Thyroid gland (tissue), 4 donors: Measurements from ENCODE around the gene NKD1. TPM values are rescaled to one million over a fixed set of nuclear protein-coding genes. Genes with fewer than 3 reads are reported as not detected.
A peak's percentile ranks its signal among the peaks of the same experiment; 100 is the strongest.
"Not testable (repeated sequence)": the region's sequence is repeated elsewhere in the genome, so short reads cannot be mapped to it uniquely, and the experiment has no call there.

Source experiments
- DNase-seq, 2 donors: peaks; one replicate each; pipeline ENCODE4 v3.0.0-alpha.2; 2019
- H3K27ac ChIP-seq, 3 donors: fragments of 200-600 bp; sonication (generic); 1 replicate in 2 of 3; 2 replicates in 1 of 3; pipeline ENCODE4 v1.5.1; 2016 to 2019; ENCODE audit warnings: mild to moderate bottlenecking in 1 of 3, moderate library complexity in 1 of 3
- H3K27me3 ChIP-seq: fragments of 200-600 bp; sonication (generic); one replicate; pipeline ENCODE4 v1.5.1; 2019
- H3K36me3 ChIP-seq, 2 donors: fragments of 200-600 bp; sonication (generic); one replicate each; pipeline ENCODE4 v1.5.1; 2016 to 2019
- H3K4me1 ChIP-seq, 2 donors: fragments of 200-600 bp; sonication (generic); one replicate each; pipeline ENCODE4 v1.5.1; 2017 to 2019
- H3K4me3 ChIP-seq, 3 donors: fragments of 200-600 bp; sonication (generic); replicated peaks in 1 of 3; 1 replicate in 2 of 3; 2 replicates in 1 of 3; pipeline ENCODE4 v1.5.1; 2016; ENCODE audit warnings: mild to moderate bottlenecking in 1 of 3
- H3K9me3 ChIP-seq: fragments of 200-600 bp; sonication (generic); one replicate; pipeline ENCODE4 v1.5.1; 2017
- POLR2A ChIP-seq, 2 donors: fragments of 450-650 bp; IDR thresholded peaks; one replicate each; pipeline ENCODE4 v1.6.1; 2017; ENCODE audit warnings: antibody characterized with exemption in 2 of 2, mild to moderate bottlenecking in 2 of 2, moderate library complexity in 1 of 2
- WGBS, 2 donors: methylation state at CpG; one replicate each; pipeline ENCODE4 v1.1.5; 2017; 5-methylcytosine and 5-hydroxymethylcytosine counted together
- intact Hi-C: fragments of 100-400 bp; cut with DNase I; formaldehyde crosslinking; loops from one replicate; pipeline ENCODE4 v1.15.1; 2023
- total RNA-seq, 4 donors: library from RNA; depleted of rRNA; stranded (reverse); fragments of >200 nt; gene quantifications; one replicate each; pipeline ENCODE4 v1.2.3, GENCODE V29; 2016
- TF ChIP-seq, protein P1 (sequence below), 6 experiments: fragments of 200-600 bp in 3 of 6; fragments of 450-650 bp in 3 of 6; sonication (generic) in 3 of 6; IDR thresholded peaks; one replicate each; pipeline ENCODE4 v1.5.1; 2016 to 2019; ENCODE audit warnings: antibody characterized with exemption in 6 of 6, mild to moderate bottlenecking in 2 of 6, inconsistent platforms in 1 of 6, moderate library complexity in 1 of 6

NKD1 gene
- total RNA-seq, 4 donors from 2014 or later: 0.63 to 13.8 (median 1.1) TPM

DNA sequence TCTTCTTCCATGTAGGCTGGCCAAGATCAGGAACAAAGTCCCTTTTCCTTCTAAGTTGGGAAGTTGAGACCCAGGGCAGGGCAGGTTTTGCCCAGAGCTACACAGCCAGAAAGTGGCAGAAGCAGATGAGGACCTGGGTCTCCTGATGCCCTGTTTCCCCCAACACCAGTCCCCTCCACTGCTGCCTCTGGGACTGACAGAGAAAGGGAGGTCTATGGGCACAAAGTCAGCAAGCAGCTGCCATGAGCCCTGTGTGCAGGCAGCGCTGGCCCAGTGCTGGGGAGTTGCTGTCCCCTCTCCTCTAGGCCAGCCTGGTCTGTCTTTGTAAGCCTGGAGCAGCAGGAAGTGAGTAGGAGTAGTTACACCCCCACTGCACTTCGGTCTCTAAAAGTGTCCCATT, 46.9 kb upstream of the NKD1 start:
- WGBS, 2 donors: 79 to 88% methylated on average over 2 of the region's 2 CpGs
- intact Hi-C loops: no loop called here
- H3K4me1 ChIP-seq: no peaks in the 10 kb centered on the region
- H3K4me3 ChIP-seq: no peak overlapping the region
- no peaks in the 10 kb centered on the region for H3K27me3 ChIP-seq
- no peaks in the 10 kb centered on the region for H3K36me3 ChIP-seq
- no peaks in the 10 kb centered on the region for H3K9me3 ChIP-seq
- TF ChIP-seq, protein P1, sequence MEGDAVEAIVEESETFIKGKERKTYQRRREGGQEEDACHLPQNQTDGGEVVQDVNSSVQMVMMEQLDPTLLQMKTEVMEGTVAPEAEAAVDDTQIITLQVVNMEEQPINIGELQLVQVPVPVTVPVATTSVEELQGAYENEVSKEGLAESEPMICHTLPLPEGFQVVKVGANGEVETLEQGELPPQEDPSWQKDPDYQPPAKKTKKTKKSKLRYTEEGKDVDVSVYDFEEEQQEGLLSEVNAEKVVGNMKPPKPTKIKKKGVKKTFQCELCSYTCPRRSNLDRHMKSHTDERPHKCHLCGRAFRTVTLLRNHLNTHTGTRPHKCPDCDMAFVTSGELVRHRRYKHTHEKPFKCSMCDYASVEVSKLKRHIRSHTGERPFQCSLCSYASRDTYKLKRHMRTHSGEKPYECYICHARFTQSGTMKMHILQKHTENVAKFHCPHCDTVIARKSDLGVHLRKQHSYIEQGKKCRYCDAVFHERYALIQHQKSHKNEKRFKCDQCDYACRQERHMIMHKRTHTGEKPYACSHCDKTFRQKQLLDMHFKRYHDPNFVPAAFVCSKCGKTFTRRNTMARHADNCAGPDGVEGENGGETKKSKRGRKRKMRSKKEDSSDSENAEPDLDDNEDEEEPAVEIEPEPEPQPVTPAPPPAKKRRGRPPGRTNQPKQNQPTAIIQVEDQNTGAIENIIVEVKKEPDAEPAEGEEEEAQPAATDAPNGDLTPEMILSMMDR (IDR thresholded peaks at IDR 0.05): no peak
- TF ChIP-seq POLR2A (IDR thresholded peaks at IDR 0.05): no peak
- no peak for DNase-seq
- H3K27ac ChIP-seq: no peak overlapping the region

DNA sequence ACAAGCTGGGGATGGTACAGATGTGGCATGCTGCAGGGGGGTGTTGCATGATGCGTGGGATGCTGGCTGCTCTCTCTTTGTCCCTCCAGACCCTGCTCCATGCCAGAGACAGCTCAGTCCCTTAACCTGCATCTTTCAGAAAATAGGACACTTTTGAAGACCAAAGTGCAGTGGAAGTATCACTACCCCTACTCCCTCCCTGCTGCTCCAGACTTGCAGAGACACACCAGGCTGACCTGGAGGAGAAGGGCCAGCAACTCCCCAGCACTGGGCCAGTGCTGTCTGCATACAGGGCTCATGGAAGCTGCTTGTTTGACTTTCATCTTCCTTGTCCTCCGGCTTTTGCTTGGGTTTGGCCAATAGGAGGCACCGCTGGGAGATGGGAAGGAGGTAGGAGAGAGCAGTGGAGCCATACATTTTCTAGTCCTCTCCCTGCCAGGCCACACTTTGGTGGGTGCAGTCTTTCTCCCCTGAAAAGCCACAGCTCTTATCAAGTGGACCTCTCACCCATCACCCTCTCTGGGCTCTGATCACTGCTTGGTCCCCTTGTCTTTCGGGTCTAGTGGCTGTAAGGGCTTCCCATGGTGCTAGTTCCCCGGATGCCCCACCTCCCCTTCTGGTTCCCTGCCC, 46.1 kb upstream of the NKD1 start:
- Histone ChIP-seq H3K9me3 (no peaks in the 10 kb centered on the region), H3K36me3 (no peaks in the 10 kb centered on the region), H3K4me3 (no peak overlapping the region), H3K27ac (no peak overlapping the region), H3K27me3 (no peaks in the 10 kb centered on the region), H3K4me1 (no peaks in the 10 kb centered on the region)
- intact Hi-C loops: no loop called here
- WGBS, 2 donors: 89 to 96% methylated on average over 5 of the region's 5 CpGs
- TF ChIP-seq, protein P1 (IDR thresholded peaks at IDR 0.05): no peak
- no peak for TF ChIP-seq POLR2A (IDR thresholded peaks at IDR 0.05)
- DNase-seq: no peak

DNA sequence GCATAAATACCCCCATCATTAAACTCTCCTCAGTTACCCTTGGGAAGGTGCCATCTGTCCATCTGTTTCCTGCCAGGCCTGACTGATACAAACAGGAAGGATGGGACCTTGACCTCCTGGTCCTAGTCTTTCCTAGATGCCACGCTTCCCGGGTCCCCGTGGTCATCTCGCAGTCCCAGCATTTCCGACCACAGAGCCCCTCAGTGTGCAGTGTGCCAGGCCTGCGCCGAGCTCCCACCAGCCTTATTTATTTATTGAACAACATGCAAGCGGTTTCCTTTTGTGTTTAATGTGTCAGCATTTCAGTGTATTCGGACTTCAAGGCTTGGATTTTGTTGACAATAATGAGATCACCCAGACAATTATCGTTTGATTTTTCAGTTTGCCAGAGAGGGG, 45.6 kb upstream of the NKD1 start:
- H3K9me3 ChIP-seq: no peaks in the 10 kb centered on the region
- H3K27me3 ChIP-seq: no peaks in the 10 kb centered on the region
- no peak overlapping the region for H3K4me3 ChIP-seq
- no peak overlapping the region for H3K27ac ChIP-seq
- peak in 1 of 2 donors; percentile 5 for DNase-seq
- intact Hi-C loops: no loop called here
- no peaks in the 10 kb centered on the region for H3K4me1 ChIP-seq
- TF ChIP-seq, protein P1 (IDR thresholded peaks at IDR 0.05): no peak
- TF ChIP-seq POLR2A (IDR thresholded peaks at IDR 0.05): no peak
- 65 to 76% methylated on average over 10 of the region's 10 CpGs for WGBS, 2 donors
- no peaks in the 10 kb centered on the region for H3K36me3 ChIP-seq

DNA sequence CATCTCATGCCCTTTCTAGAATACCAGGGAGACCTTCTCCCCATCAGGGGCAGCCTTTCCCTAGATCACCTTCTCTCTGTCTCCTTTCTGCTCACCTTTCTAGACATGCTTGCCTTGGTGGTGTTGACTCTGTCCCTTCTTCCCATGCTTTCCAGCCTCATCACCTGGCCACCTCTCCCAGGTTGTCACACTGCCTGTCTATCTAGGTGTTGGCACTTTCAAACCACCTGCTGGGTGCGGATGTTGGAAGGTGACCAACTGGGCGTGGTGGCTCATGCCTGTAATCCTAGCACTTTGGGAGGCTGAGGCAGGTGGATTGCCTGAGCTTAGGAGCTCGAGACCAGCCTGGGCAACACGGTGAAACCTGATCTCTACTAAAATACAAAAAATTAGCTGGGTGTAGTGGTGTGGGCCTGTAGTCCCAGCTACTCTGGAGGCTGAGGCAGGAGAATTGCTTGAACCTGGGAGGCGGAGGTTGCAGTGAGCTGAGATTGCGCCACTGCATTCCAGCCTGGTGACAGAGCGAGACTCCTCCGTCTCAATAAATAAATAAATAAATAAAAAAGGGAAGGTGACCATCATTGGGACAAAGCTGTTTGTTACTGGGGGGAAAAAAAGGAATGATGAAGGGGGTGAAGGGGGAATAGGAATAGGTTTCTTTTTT, 44.2 kb upstream of the NKD1 start:
- H3K4me1 ChIP-seq, H3K9me3 ChIP-seq, H3K36me3 ChIP-seq, H3K27ac ChIP-seq, H3K27me3 ChIP-seq, intact Hi-C loops, H3K4me3 ChIP-seq, DNase-seq: not testable (repeated sequence)
- 84 to 91% methylated on average over 8 of the region's 8 CpGs for WGBS, 2 donors

DNA sequence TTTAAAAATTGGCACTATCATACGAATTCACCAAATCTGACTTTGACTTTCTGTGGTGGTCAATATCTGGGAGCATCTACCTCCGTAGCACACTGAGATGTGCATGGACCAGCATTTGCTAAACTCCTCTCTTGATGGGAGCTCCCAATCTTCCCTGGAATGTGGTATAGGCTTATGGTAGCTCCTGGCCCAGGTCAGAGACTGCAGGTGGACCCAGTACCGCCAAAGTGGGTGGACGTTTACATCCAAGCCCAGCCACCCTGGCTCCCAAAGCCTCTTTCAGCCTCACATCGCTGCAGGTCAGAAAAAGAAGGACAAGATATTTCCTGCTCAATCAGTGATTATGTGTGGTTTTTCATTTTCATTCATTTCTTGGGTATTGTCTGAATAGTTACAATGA, 43.1 kb upstream of the NKD1 start:
- TF ChIP-seq, protein P1 (IDR thresholded peaks at IDR 0.05): no peak
- TF ChIP-seq POLR2A (IDR thresholded peaks at IDR 0.05): no peak
- no peaks in the 10 kb centered on the region for H3K4me1 ChIP-seq
- no peak overlapping the region for H3K4me3 ChIP-seq
- WGBS, 2 donors: 81 to 83% methylated on average over 5 of the region's 5 CpGs
- H3K27me3 ChIP-seq: no peaks in the 10 kb centered on the region
- intact Hi-C loops: no loop called here
- no peak overlapping the region for H3K27ac ChIP-seq
- DNase-seq: no peak
- no peaks in the 10 kb centered on the region for H3K9me3 ChIP-seq
- no peaks in the 10 kb centered on the region for H3K36me3 ChIP-seq
